H1 (cell line): ENCODE measurements around the gene HLA-DOB. TPM values are rescaled to one million over a fixed set of nuclear protein-coding genes. Genes with fewer than 3 reads are reported as not detected.

ENCODE experiments used
- GTF2F1 ChIP-seq: IDR thresholded peaks from 2 replicates; pipeline ENCODE4 v1.6.1; 2012; ENCODE audit warnings: low read depth, low read length, improper control_type of control experiment, borderline replicate concordance
- NANOG ChIP-seq: IDR thresholded peaks from 2 replicates; pipeline ENCODE4 v1.6.1; 2011; ENCODE audit warnings: low read length, low read depth, mild to moderate bottlenecking, inconsistent platforms; ENCODE audit not compliant: insufficient read depth, poor library complexity, severe bottlenecking
- SP1 ChIP-seq: IDR thresholded peaks from 2 replicates; pipeline ENCODE4 v1.6.1; 2011; ENCODE audit warnings: low read depth, low read length
- SUZ12 ChIP-seq: fragments of 200-600 bp; sonication (generic); IDR thresholded peaks from 2 replicates; pipeline ENCODE4 v1.6.1; 2012; ENCODE audit warnings: mild to moderate bottlenecking, inconsistent platforms, low read length, moderate library complexity, mixed read lengths
- polyA plus RNA-seq, 7 experiments: library from polyadenylated mRNA; depleted of rRNA in 3 of 7; stranded (reverse) in 5 of 7; unstranded in 2 of 7; fragments of >200 nt in 5 of 7; fragments of 200-250 nt in 2 of 7; gene quantifications; 1 replicate in 5 of 7; 2 replicates in 1 of 7; 4 replicates in 1 of 7; pipeline versions ENCODE4 v1.2.1 to v1.2.3, GENCODE V29; 2011 to 2013; ENCODE audit warnings: missing spikeins in 2 of 7, mixed read lengths in 2 of 7
- total RNA-seq: library from RNA; stranded (reverse); fragmentation: NEBNext Ultra II Directional; extraction: Animal tissue kit (Norgen Biotek cat#: 25700); gene quantifications from 2 replicates; pipeline ENCODE4 v1.2.1, GENCODE V29; 2021
- TF ChIP-seq, protein P1 (sequence below): IDR thresholded peaks from 2 replicates; pipeline ENCODE4 v1.6.1; 2011; ENCODE audit warnings: low read length, improper control_type of control experiment
- TF ChIP-seq, protein P2 (sequence below): IDR thresholded peaks from 2 replicates; pipeline ENCODE4 v1.6.1; 2011; ENCODE audit warnings: low read depth, mild to moderate bottlenecking, low read length; ENCODE audit not compliant: insufficient read depth

HLA-DOB gene
- total and polyA plus RNA-seq, 2 of the 8 experiments (the other 6 are each of a cell fraction or from before 2014, with no cell fraction given): 0.35 TPM; not detected in 1

DNA sequence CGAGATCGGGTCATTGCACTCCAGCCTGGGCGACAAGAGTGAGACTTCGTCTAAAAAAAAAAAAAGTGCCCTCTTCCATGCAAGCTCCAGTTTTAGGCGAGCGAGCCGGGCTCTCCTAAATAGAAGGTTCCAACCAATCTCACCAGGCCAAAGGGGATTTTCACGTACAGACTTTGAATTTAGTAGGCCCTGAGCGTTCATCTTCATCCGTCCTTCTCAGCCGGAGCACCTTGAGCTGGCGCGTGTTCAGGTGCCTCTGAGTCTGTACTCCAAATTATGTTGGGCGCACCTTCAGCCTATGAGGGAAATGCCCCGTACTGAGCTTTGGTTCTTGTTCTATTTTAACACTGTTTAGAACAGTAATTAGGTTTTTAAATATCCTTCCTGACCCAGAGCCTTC, 22.6 kb upstream of the HLA-DOB start (continued):
- no peak for TF ChIP-seq GTF2F1
- TF ChIP-seq, protein P1, sequence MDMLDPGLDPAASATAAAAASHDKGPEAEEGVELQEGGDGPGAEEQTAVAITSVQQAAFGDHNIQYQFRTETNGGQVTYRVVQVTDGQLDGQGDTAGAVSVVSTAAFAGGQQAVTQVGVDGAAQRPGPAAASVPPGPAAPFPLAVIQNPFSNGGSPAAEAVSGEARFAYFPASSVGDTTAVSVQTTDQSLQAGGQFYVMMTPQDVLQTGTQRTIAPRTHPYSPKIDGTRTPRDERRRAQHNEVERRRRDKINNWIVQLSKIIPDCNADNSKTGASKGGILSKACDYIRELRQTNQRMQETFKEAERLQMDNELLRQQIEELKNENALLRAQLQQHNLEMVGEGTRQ: no peak
- no peak for TF ChIP-seq SP1
- no peak for TF ChIP-seq NANOG
- TF ChIP-seq, protein P2, sequence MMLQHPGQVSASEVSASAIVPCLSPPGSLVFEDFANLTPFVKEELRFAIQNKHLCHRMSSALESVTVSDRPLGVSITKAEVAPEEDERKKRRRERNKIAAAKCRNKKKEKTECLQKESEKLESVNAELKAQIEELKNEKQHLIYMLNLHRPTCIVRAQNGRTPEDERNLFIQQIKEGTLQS: no peak
- TF ChIP-seq SUZ12: no peak
